GM12878 (cell line): ENCODE results near the gene ABCA2. TPM values are rescaled to one million over a fixed set of nuclear protein-coding genes. Genes with fewer than 3 reads are reported as not detected.

Experiments used
- MYB ChIP-seq: fragments of 150-350 bp; IDR thresholded peaks from 2 replicates; pipeline ENCODE4 v1.6.1; 2014; ENCODE audit warnings: mild to moderate bottlenecking, low read depth, low read length, borderline replicate concordance
- TAF1 ChIP-seq: IDR thresholded peaks from 2 replicates; pipeline ENCODE4 v1.6.1; 2011; ENCODE audit warnings: mild to moderate bottlenecking, low read depth, low read length, borderline replicate concordance
- TCF3 ChIP-seq: IDR thresholded peaks from 2 replicates; pipeline ENCODE4 v1.6.1; 2012; ENCODE audit warnings: low read depth, mild to moderate bottlenecking, low read length, borderline replicate concordance; ENCODE audit not compliant: insufficient read depth
- ZBTB40 ChIP-seq: fragments of 450-650 bp; IDR thresholded peaks from 2 replicates; pipeline ENCODE4 v1.6.1; 2016; ENCODE audit warnings: mild to moderate bottlenecking, moderate library complexity, borderline replicate concordance
- polyA plus RNA-seq, 11 experiments: library from polyadenylated mRNA; depleted of rRNA in 4 of 11; unstranded in 6 of 11; stranded (reverse) in 5 of 11; fragments of >200 nt; fragmentation: Nextera tagmentation in 4 of 11; fragmentation: Illumina TruSeq in 1 of 11; extraction: Ambion mirVana in 4 of 11; extraction: Trizol in 1 of 11; gene quantifications; 1 replicate in 1 of 11; 2 replicates in 10 of 11; pipeline versions ENCODE4 v1.2.1 to v1.2.3, GENCODE V29; 2011 to 2016; ENCODE audit warnings: inconsistent platforms in 2 of 11, missing spikeins in 2 of 11, low read depth in 1 of 11
- total RNA-seq, 4 experiments: library from RNA; depleted of rRNA in 3 of 4; stranded (reverse); fragments of >200 nt in 3 of 4; fragmentation: Illumina TruSeq in 1 of 4; extraction: Trizol in 1 of 4; gene quantifications; 2 replicates each; pipeline versions ENCODE4 v1.2.1 to v1.2.3, GENCODE V29; 2013 to 2021

Gene ABCA2
- total and polyA plus RNA-seq, 10 of the 15 experiments (the other 5 are each of a cell fraction or from before 2014, with no cell fraction given) = 0.13 to 2.6 (median 0.71) TPM; not detected in 2

GRCh38 chr9:137034709-137035506 lies 6.9 kb upstream of the ABCA2 start (continued):
- TF ChIP-seq MYB (no peak), ZBTB40 (no peak), TCF3 (no peak; the same call in 1 of the 2 replicates), TAF1 (no peak)
